Pancreas (tissue), 10 donors: ENCODE measurements around the gene STT3A. TPM values are rescaled to one million over a fixed set of nuclear protein-coding genes. Genes with fewer than 3 reads are reported as not detected.

Experiments used
- ATAC-seq, 4 donors: fragments of 200-7000 bp; cut with Tn5 transposase; one replicate each; pipeline versions ENCODE4 v1.8.0 to v1.9.1; 2020; ENCODE audit warnings: mild to moderate bottlenecking in 4 of 4, moderate library complexity in 4 of 4
- DNase-seq, 6 donors: peaks; one replicate each; pipeline ENCODE4 v3.0.0-alpha.2; 2020
- FAIRE-seq: peaks from 2 replicates; lab custom pipeline; 2012; peaks lifted over from hg19 to GRCh38; lab: Jason Lieb, UNC
- H3K27ac ChIP-seq, 4 donors: fragments of 200-600 bp; sonication (generic); 1 replicate in 3 of 4; 2 replicates in 1 of 4; pipeline versions ENCODE4 v1.5.0 to v1.8.0; 2020
- H3K27me3 ChIP-seq, 4 donors: fragments of 200-600 bp; one replicate each; pipeline ENCODE4 v1.8.0; 2021
- H3K36me3 ChIP-seq, 3 donors: fragments of 200-600 bp; sonication (generic) in 1 of 3; one replicate each; pipeline versions ENCODE4 v1.5.0 to v1.8.0; 2020 to 2021
- H3K4me1 ChIP-seq, 3 donors: fragments of 200-600 bp; one replicate each; pipeline ENCODE4 v1.8.0; 2021
- H3K4me3 ChIP-seq, 4 donors: fragments of 200-600 bp; sonication (generic) in 2 of 4; one replicate each; pipeline versions ENCODE4 v1.5.0 to v1.8.0; 2020 to 2021
- H3K9me3 ChIP-seq, 4 donors: fragments of 200-600 bp; one replicate each; pipeline ENCODE4 v1.8.0; 2021
- CTCF ChIP-seq, 4 donors: fragments of 200-600 bp; sonication (generic) in 3 of 4; IDR thresholded peaks; one replicate each; pipeline versions ENCODE4 v1.5.0 to v1.8.0; 2021; ENCODE audit warnings: antibody characterized with exemption in 4 of 4
- WGBS, 2 donors: extraction: QIAGEN DNeasy Blood & Tissue Kit; methylation state at CpG; one replicate each; pipeline ENCODE4 v1.1.7; 2013; 5-methylcytosine and 5-hydroxymethylcytosine counted together
- intact Hi-C, 3 donors: fragments of 100-400 bp; cut with DNase I; formaldehyde crosslinking; loops; one replicate each; pipeline versions ENCODE4 v1.11.1 to v1.14.2; 2022
- polyA plus RNA-seq, 2 donors: library from polyadenylated mRNA; stranded (reverse); fragments of 200-250 nt; gene quantifications; one replicate each; pipeline ENCODE4 v1.2.3, GENCODE V29; 2013
- total RNA-seq, 6 donors: library from RNA; stranded (reverse); fragmentation: NEBNext Ultra II Directional in 4 of 6; extraction: Animal tissue kit (Norgen Biotek cat#: 25700) in 4 of 6; gene quantifications; one replicate each; pipeline versions ENCODE4 v1.2.1 to v1.2.4, GENCODE V29; 2021 to 2023
- donor health status: healthy with polysubstance abuse.
- donor health status: DM: no; HTN: no; CAD: no; lungs with moderate emphysema.
- donor health status: DM: no; HTN: no; CAD: no.
- donor health status: control.
- donor health status: control.
- donor health status: Bipolar disorder and iron deficiency.
- donor health status: DM: yes; HTN: yes; CAD: no.
- donor health status: DM: no; HTN: no; CAD: no.
- donor health status: DM: no; HTN: no; CAD: no.
- donor health status: DM: yes; HTN: yes; CAD: no.

STT3A gene
- total RNA-seq (100 to 1,000 TPM in 3 of 6 donors, 10 to 100 TPM in 3; 83.8 to 121 (median 101) TPM), polyA plus RNA-seq (10 to 100 TPM; 37.4 to 66.0 TPM)

- Histone ChIP-seq H3K4me3 (peak within 1 kb of the TSS; percentile 51 to 70 (median 65)), H3K9me3 (no peaks in the 10 kb centered on the region), H3K27me3 (no peaks in the 10 kb centered on the region), H3K27ac (peak within 1 kb of the TSS; percentile 92 to 98 (median 96)), H3K36me3 (peaks cover 0 to 8% (median 2%) of the 10 kb centered on the region in 3 donors), H3K4me1 (peaks cover 10 to 21% (median 11%) of the 10 kb centered on the region in 3 donors)
- WGBS, 2 donors = 0% methylated on average over 55 of the region's 55 CpGs
- DNase-seq (peak; percentile 99), FAIRE-seq (peak; percentile 98), ATAC-seq (peak; percentile 94 to 97 (median 96))
- TF ChIP-seq CTCF (IDR thresholded peaks at IDR 0.05) = no peak
- intact Hi-C loops = no loop called here
These were observed at the start of gene STT3A for GRCh38 chr11:125592305-125593113. STT3A (plus strand) TSS chr11:125592852; CDS start chr11:125595916, 3,064 bp downstream.

DNA sequence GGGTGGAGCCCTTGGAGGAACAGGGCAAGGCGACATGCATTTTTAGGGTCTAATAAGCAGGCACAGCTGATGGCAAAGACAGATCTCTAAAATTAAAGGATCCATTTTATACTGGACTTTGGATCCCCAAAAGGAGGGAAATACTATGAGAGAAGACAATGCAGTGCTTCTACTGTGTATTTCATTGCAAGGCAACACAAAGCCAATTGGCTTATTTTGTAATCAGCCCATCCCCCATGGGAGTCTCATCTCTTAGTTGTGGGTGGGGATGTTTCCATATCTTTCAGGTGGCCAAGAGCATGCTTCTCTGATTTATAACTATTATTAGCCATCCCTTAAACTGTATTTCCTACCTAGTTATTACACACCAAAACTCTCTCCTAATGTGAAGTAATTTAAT lies 41.9 kb upstream of the STT3A start:
- no peak for FAIRE-seq
- no peak overlapping the region for H3K27ac ChIP-seq
- H3K4me1 ChIP-seq = no peaks in the 10 kb centered on the region

DNA sequence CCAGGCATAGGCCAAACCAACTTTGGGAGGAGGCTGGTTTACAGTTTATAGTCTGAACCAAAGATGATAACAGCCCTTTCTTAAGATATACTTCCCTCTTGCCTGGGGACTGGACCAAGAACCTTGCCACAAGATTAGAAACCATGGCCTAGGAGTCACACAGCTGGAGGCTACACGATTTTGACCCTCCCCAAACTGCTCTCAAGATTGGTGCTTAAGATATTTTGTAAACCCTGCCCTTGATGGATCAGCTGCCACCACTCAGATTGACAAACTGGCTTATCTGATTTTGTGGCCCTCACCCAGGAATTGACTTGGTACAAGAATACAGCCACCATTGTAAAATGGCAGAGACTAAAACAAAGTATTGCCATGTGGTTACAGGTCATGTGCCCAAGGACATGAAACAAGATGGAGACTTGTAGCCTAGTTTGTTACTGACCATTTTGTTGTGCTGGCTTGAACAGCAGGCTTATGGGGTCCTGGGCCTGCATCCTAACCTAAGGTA lies 40.8 kb upstream of the STT3A start:
- ATAC-seq = no peak
- 18 to 31% methylated on average over 1 of the region's 1 CpG for WGBS, 2 donors

More for the DNA sequence above, 41.9 kb upstream of the STT3A start:
- ATAC-seq (no peak), DNase-seq (no peak)
- no peak overlapping the region for H3K4me3 ChIP-seq
- TF ChIP-seq CTCF (IDR thresholded peaks at IDR 0.05) = no peak
- no peaks in the 10 kb centered on the region for H3K36me3 ChIP-seq
- intact Hi-C loops = no loop called here
- no peaks in the 10 kb centered on the region for H3K27me3 ChIP-seq
- 84 to 100% methylated on average over 1 of the region's 1 CpG for WGBS, 2 donors
- H3K9me3 ChIP-seq = peaks cover 0 to 3% (median 0%) of the 10 kb centered on the region in 4 donors

DNA sequence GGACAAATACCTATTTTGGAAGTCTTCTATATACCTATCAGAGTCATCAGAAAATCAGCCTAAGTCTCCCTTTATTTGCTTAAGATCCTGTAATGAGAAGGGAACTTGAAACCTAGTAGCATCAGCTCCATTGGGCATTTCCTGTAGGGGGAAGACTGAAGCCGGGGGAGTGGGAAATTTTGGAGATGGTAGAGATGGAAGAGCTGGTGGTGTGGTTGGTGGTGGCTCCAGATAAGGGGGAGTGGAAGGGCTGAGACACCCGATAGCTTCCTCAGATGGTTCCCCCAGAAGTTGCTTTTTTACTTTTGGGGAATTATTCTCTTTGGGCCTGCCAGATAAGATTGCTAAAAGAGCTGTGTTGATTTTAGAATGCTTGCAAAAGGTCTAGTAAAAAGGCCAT lies 39.7 kb upstream of the STT3A start:
- H3K4me3 ChIP-seq = no peak overlapping the region
- H3K27ac ChIP-seq = no peak overlapping the region
- ATAC-seq (no peak), FAIRE-seq (no peak), DNase-seq (no peak)
- H3K4me1 ChIP-seq = no peaks in the 10 kb centered on the region
- H3K36me3 ChIP-seq = no peaks in the 10 kb centered on the region
- peaks cover 0 to 3% (median 0%) of the 10 kb centered on the region in 4 donors for H3K9me3 ChIP-seq
- no peaks in the 10 kb centered on the region for H3K27me3 ChIP-seq
- WGBS, 2 donors = 87 to 89% methylated on average over 2 of the region's 2 CpGs
- TF ChIP-seq CTCF (IDR thresholded peaks at IDR 0.05) = no peak
- intact Hi-C loops = no loop called here

More for the DNA sequence above, 40.8 kb upstream of the STT3A start:
- intact Hi-C loops = no loop called here
- FAIRE-seq (no peak), DNase-seq (no peak)
- no peak overlapping the region for H3K27ac ChIP-seq
- peaks cover 0 to 3% (median 0%) of the 10 kb centered on the region in 4 donors for H3K9me3 ChIP-seq
- H3K4me3 ChIP-seq = no peak overlapping the region
- H3K4me1 ChIP-seq = no peaks in the 10 kb centered on the region
- no peaks in the 10 kb centered on the region for H3K27me3 ChIP-seq
- H3K36me3 ChIP-seq = no peaks in the 10 kb centered on the region
- TF ChIP-seq CTCF (IDR thresholded peaks at IDR 0.05) = no peak
